GM12874 (cell line): ENCODE results near the gene XCR1.

ENCODE experiments used
- TF ChIP-seq, protein P1 (sequence below): IDR thresholded peaks from 2 replicates; pipeline ENCODE4 v1.5.1; 2011; ENCODE audit warnings: low read depth, mild to moderate bottlenecking, control low read depth, low read length, moderate library complexity; ENCODE audit not compliant: insufficient read depth

XCR1 gene

DNA sequence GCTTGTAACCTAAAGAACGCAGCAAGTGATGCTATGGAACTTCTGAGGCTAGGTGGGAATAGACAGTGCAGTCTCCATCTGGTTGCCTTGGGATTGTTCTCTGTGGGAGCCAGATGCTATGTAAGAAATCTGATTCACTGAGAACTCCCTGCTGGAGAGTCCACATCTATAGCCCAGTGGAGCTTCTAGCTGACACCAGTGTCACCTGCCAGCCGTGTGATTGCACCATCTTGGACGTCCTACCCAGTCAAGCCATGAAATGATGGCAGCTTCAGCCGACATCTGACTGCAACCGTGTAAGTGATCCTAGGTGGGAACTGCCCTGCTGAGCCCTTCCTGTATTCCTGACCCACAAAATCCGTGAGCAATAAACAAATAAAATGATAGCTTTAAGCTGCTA is 19.2 kb downstream of the XCR1 start:
- TF ChIP-seq, protein P1, sequence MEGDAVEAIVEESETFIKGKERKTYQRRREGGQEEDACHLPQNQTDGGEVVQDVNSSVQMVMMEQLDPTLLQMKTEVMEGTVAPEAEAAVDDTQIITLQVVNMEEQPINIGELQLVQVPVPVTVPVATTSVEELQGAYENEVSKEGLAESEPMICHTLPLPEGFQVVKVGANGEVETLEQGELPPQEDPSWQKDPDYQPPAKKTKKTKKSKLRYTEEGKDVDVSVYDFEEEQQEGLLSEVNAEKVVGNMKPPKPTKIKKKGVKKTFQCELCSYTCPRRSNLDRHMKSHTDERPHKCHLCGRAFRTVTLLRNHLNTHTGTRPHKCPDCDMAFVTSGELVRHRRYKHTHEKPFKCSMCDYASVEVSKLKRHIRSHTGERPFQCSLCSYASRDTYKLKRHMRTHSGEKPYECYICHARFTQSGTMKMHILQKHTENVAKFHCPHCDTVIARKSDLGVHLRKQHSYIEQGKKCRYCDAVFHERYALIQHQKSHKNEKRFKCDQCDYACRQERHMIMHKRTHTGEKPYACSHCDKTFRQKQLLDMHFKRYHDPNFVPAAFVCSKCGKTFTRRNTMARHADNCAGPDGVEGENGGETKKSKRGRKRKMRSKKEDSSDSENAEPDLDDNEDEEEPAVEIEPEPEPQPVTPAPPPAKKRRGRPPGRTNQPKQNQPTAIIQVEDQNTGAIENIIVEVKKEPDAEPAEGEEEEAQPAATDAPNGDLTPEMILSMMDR = no peak

- TF ChIP-seq, protein P1 = no peak
These were observed 20.0 kb downstream of the XCR1 start for GRCh38 chr3:46007280-46007679.

- TF ChIP-seq, protein P1 = no peak
These were observed 20.8 kb downstream of the XCR1 start for GRCh38 chr3:46006238-46007032.

GRCh38 chr3:46001178-46001577 is 26.1 kb downstream of the XCR1 start:
- TF ChIP-seq, protein P1 = no peak

GRCh38 chr3:45997942-45998341 is 29.3 kb downstream of the XCR1 start:
- TF ChIP-seq, protein P1 = no peak

DNA sequence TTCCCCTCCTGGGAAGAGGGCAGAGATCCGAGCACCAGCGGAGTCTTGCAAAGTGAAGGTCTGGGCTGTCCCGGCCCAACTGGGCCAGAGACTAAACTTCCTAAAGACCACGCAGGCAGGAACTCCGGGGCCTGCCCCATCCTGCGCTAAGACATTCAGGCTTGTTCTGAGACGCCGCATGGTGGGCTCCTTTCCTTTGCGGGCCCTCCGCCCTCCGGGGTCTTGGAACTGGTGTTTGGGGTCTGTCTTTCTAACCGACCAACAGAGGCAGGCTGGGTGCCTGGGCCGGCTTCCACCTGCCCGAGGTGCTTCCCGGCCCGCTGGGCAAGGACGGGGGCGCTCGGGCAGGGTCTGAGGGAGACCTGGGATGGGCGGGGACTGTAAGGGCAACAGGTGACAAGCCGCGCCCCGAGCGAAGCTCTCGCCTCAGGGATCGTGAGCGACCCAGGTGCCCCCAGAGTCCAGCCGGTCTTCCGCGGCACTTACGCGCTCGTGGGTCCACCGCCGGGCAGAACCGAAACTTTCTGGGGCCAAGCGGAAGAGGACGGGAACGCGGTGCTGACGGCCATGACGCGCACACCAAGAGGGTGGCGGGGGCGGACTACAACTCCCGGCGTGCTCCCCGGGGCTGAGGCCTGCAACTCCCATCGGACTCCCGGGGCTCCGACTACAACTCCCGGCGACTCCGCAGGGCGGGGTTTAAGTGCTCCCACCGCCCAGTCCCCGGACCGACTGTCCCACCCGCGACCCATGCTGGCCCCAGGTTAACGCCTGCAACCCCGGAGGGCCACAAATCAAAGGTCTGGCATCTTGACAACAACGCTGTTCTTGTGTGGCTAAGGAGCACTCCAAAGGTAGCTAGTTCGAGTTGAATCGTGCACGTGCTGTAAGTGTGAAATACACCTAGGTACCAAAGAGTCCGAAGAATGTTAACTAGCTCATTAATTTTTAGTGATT is 31.8 kb downstream of the XCR1 start, which contains the start of gene FYCO1:
Gene FYCO1, minus strand, starts transcription at position 589 of the 957 bp plus-strand sequence. CDS start 10,914 bp downstream, outside the sequence.
- TF ChIP-seq, protein P1 = no peak
